Kidney (tissue), 22 donors: ENCODE measurements around the gene SLC25A40. TPM values are rescaled to one million over a fixed set of nuclear protein-coding genes. Genes with fewer than 3 reads are reported as not detected.
"Not testable (repeated sequence)": the region's sequence is repeated elsewhere in the genome, so short reads cannot be mapped to it uniquely, and the experiment has no call there.

Source experiments
- DNase-seq, 5 donors: peaks; one replicate each; pipeline ENCODE4 v3.0.0-alpha.2; 2013 to 2020
- FAIRE-seq: peaks from 2 replicates; lab custom pipeline; 2012; peaks lifted over from hg19 to GRCh38; lab: Jason Lieb, UNC
- H3K27ac ChIP-seq, 2 donors: one replicate each; pipeline ENCODE4 v1.7.0; 2013; ENCODE audit warnings: low read depth in 2 of 2, low read length in 2 of 2, inconsistent platforms in 1 of 2
- H3K27me3 ChIP-seq: one replicate; pipeline ENCODE4 v1.7.1; 2013; ENCODE audit warnings: low read length, inconsistent platforms; ENCODE audit not compliant: control insufficient read depth, insufficient read depth
- H3K36me3 ChIP-seq, 3 donors: one replicate each; pipeline versions ENCODE4 v1.7.0 to v1.7.1; 2013; ENCODE audit warnings: low read length in 3 of 3, control low read depth in 1 of 3, inconsistent platforms in 1 of 3; ENCODE audit not compliant: insufficient read depth in 3 of 3, control insufficient read depth in 2 of 3
- H3K4me1 ChIP-seq, 3 donors: one replicate each; pipeline versions ENCODE4 v1.7.0 to v1.7.1; 2013; ENCODE audit warnings: low read length in 3 of 3, inconsistent platforms in 1 of 3, low read depth in 1 of 3; ENCODE audit not compliant: control insufficient read depth in 2 of 3, insufficient read depth in 2 of 3
- H3K4me3 ChIP-seq, 3 donors: one replicate each; pipeline versions ENCODE4 v1.7.0 to v1.8.1; 2013; ENCODE audit warnings: low read length in 3 of 3, control low read depth in 1 of 3, inconsistent platforms in 1 of 3
- H3K9ac ChIP-seq, 3 donors: one replicate each; pipeline versions ENCODE4 v1.7.0 to v1.7.1; 2013; ENCODE audit warnings: low read length in 3 of 3, control low read depth in 1 of 3, inconsistent platforms in 1 of 3
- H3K9me3 ChIP-seq, 3 donors: one replicate each; pipeline versions ENCODE4 v1.7.0 to v1.7.1; 2013; ENCODE audit warnings: low read length in 3 of 3, control low read depth in 1 of 3, inconsistent platforms in 1 of 3; ENCODE audit not compliant: control insufficient read depth in 2 of 3, insufficient read depth in 1 of 3
- CTCF ChIP-seq: IDR thresholded peaks from 3 replicates; pipeline ENCODE4 v1.5.1; 2012; ENCODE audit warnings: mild to moderate bottlenecking, moderate library complexity, borderline replicate concordance; ENCODE audit not compliant: insufficient read depth; ENCODE audit errors: extremely low read depth
- intact Hi-C: fragments of 100-400 bp; cut with DNase I; formaldehyde crosslinking; loops from one replicate; pipeline ENCODE4 v1.11.1; 2022
- long read RNA-seq, 10 donors: library from polyadenylated mRNA in 1 of 10; unstranded in 1 of 10; transcript quantifications; one replicate each; pipeline ENCODE4 v2.0.0 and lab custom pipeline, GENCODE V29; 2021 to 2026
- polyA plus RNA-seq: library from polyadenylated mRNA; stranded (reverse); fragments of 350-450 nt; fragmentation: Illumina TruSeq; extraction: RNeasy Lipid Tissue Mini Kit (QIAGEN cat#74804); gene quantifications from one replicate; pipeline ENCODE4 v1.2.3, GENCODE V29; 2014; ENCODE audit warnings: low read depth, low replicate concordance; ENCODE audit not compliant: insufficient read depth
- total RNA-seq: library from RNA; stranded (reverse); fragmentation: NEBNext Ultra II Directional; extraction: Animal tissue kit (Norgen Biotek cat#: 25700); gene quantifications from one replicate; pipeline ENCODE4 v1.2.1, GENCODE V29; 2021
- donor health status: control.
- donor health status: control.
- donor health status: control.
- donor health status: control.
- donor health status: control.
- donor health status: DM: yes; HTN: yes; CAD: no.
- donor health status: Normal renal cell carcinoma (clear cell type).

The SLC25A40 gene
- total RNA-seq (25.4 TPM), polyA plus RNA-seq (11.2 TPM)
- long read RNA-seq, donor 1, full-length matches to known transcripts: 4 of 4 reads
- long read RNA-seq, donor 1, partial matches to known transcripts: 0 of 4 reads
- long read RNA-seq, donor 1, other reads (novel, unspliced or antisense): 0 of 4 reads
- long read RNA-seq, donor 2, full-length matches to known transcripts: 2 of 9 reads
- long read RNA-seq, donor 2, partial matches to known transcripts: 7 of 9 reads
- long read RNA-seq, donor 2, other reads (novel, unspliced or antisense): 0 of 9 reads
- long read RNA-seq, donor 3, full-length matches to known transcripts: 2 of 7 reads
- long read RNA-seq, donor 3, partial matches to known transcripts: 5 of 7 reads
- long read RNA-seq, donor 3, other reads (novel, unspliced or antisense): 0 of 7 reads
- long read RNA-seq, donor 4, full-length matches to known transcripts: 5 of 29 reads
- long read RNA-seq, donor 4, partial matches to known transcripts: 24 of 29 reads
- long read RNA-seq, donor 4, other reads (novel, unspliced or antisense): 0 of 29 reads
- long read RNA-seq, donor 5: 0 reads
- long read RNA-seq, donor 6, full-length matches to known transcripts: 2 of 12 reads
- long read RNA-seq, donor 6, partial matches to known transcripts: 10 of 12 reads
- long read RNA-seq, donor 6, other reads (novel, unspliced or antisense): 0 of 12 reads
- long read RNA-seq, donor 7, full-length matches to known transcripts: 3 of 5 reads
- long read RNA-seq, donor 7, partial matches to known transcripts: 0 of 5 reads
- long read RNA-seq, donor 7, other reads (novel, unspliced or antisense): 2 of 5 reads
- long read RNA-seq, donor 8, full-length matches to known transcripts: 5 of 5 reads
- long read RNA-seq, donor 8, partial matches to known transcripts: 0 of 5 reads
- long read RNA-seq, donor 8, other reads (novel, unspliced or antisense): 0 of 5 reads
- long read RNA-seq, donor 9: 0 reads
- long read RNA-seq, donor 10, full-length matches to known transcripts: 2 of 15 reads
- long read RNA-seq, donor 10, partial matches to known transcripts: 13 of 15 reads
- long read RNA-seq, donor 10, other reads (novel, unspliced or antisense): 0 of 15 reads

GRCh38 chr7:87876040-87876868 is at the start of gene SLC25A40, which contains the start of gene DBF4:
SLC25A40 (minus strand) TSS chr7:87876360; CDS start chr7:87858727, 17,633 bp downstream.
DBF4 (plus strand) TSS chr7:87876493; CDS start chr7:87876733, 240 bp downstream.
- DNase-seq: peak; percentile 97 to 98 (median 97)
- Histone ChIP-seq H3K4me3 (peak within 1 kb of the TSS; percentile 76 to 93 (median 80)), H3K36me3 (no peaks in the 10 kb centered on the region), H3K9me3 (no peaks in the 10 kb centered on the region), H3K27me3 (no peaks in the 10 kb centered on the region), H3K9ac (peak within 1 kb of the TSS; percentile 66 to 87 (median 75)), H3K4me1 (peaks cover 0 to 5% (median 3%) of the 10 kb centered on the region in 3 donors), H3K27ac (peak within 1 kb of the TSS; percentile 87 to 94)
- FAIRE-seq: no peak
- intact Hi-C loops: no loop called here
- TF ChIP-seq CTCF: no peak

GRCh38 chr7:87922759-87923395 is 46.7 kb upstream of the SLC25A40 start:
- H3K27ac ChIP-seq, H3K9ac ChIP-seq, FAIRE-seq, H3K27me3 ChIP-seq, DNase-seq, H3K36me3 ChIP-seq, H3K4me1 ChIP-seq, intact Hi-C loops, H3K4me3 ChIP-seq, H3K9me3 ChIP-seq: not testable (repeated sequence)

DNA sequence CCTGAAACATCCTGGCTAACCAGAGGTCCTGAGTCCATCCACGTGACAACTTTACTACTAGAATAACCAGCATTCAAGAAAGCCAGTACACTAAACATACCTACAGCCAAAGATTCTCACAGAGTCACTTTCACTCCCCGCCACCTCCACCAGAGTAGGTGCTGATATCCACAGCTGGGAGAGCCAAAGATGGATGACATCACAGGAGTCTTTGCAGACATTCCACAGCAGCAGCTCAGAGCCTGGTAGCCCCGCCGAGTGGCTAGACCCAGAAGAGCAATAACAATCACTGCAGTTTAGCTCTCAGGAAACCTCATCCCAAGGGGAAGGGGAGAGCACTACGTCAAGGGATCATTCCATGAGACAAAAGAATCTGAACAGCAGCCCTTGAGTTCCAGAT is 44.4 kb upstream of the SLC25A40 start:
- H3K4me3 ChIP-seq: no peak overlapping the region
- H3K9ac ChIP-seq: no peak overlapping the region
- no peak for DNase-seq
- H3K27me3 ChIP-seq: no peaks in the 10 kb centered on the region
- no peaks in the 10 kb centered on the region for H3K9me3 ChIP-seq
- FAIRE-seq: no peak
- no peak overlapping the region for H3K27ac ChIP-seq
- intact Hi-C loops: no loop called here
- H3K4me1 ChIP-seq: no peaks in the 10 kb centered on the region
- H3K36me3 ChIP-seq: no peaks in the 10 kb centered on the region
- no peak for TF ChIP-seq CTCF
